B cell (primary cell): ENCODE measurements around the gene LIMS2. TPM values are rescaled to one million over a fixed set of nuclear protein-coding genes. Genes with fewer than 3 reads are reported as not detected.

Source experiments
- ATAC-seq: fragments of 200-7000 bp; cut with Tn5 transposase; one replicate; pipeline ENCODE4 v1.10.0; 2021; ENCODE audit warnings: low read depth, mild to moderate bottlenecking, moderate number of reproducible peaks, moderate library complexity
- CTCF ChIA-PET: fragments of 350-600 bp; sonication (Branson Sonifier 250); formaldehyde crosslinking; loops from one replicate; lab custom pipeline; 2021; ENCODE audit warnings: antibody characterized with exemption, inconsistent platforms; lab: Charles Lee
- POLR2A ChIA-PET: fragments of 350-600 bp; sonication (Branson Sonifier 250); formaldehyde crosslinking; loops from one replicate; lab custom pipeline; 2021; ENCODE audit warnings: antibody characterized with exemption; lab: Charles Lee
- DNase-seq: peaks from one replicate; pipeline ENCODE4 v3.0.0; 2013
- H2AFZ ChIP-seq: 2 replicates; pipeline ENCODE4 v1.6.1; 2012; ENCODE audit warnings: mild to moderate bottlenecking, low read depth, low read length; ENCODE audit not compliant: insufficient read depth, poor library complexity, severe bottlenecking
- H3K27ac ChIP-seq, 2 donors: 1 replicate in 1 of 2; 2 replicates in 1 of 2; pipeline ENCODE4 v1.5.1; 2012 to 2013; ENCODE audit warnings: low read length in 2 of 2, mild to moderate bottlenecking in 2 of 2, moderate library complexity in 1 of 2
- H3K27me3 ChIP-seq, 4 experiments: fragments of 200-600 bp in 1 of 4; sonication (generic) in 1 of 4; replicated peaks in 1 of 4; 1 replicate in 2 of 4; 2 replicates in 2 of 4; pipeline versions ENCODE4 v1.6.1 to v1.7.0; 2013 to 2016; ENCODE audit warnings: low read length in 3 of 4, mild to moderate bottlenecking in 2 of 4, mixed read lengths in 1 of 4, moderate library complexity in 1 of 4; ENCODE audit not compliant: insufficient read depth in 4 of 4, control insufficient read depth in 3 of 4; ENCODE audit errors: control extremely low read depth in 1 of 4
- H3K36me3 ChIP-seq, 2 experiments: replicated peaks in 1 of 2; 1 replicate in 1 of 2; 2 replicates in 1 of 2; pipeline versions ENCODE4 v1.6.1 to v1.7.1; 2013; ENCODE audit warnings: low read length in 1 of 2; ENCODE audit not compliant: insufficient read depth in 2 of 2, control insufficient read depth in 1 of 2; ENCODE audit errors: control extremely low read depth in 1 of 2, extremely low read depth in 1 of 2
- H3K4me1 ChIP-seq, 2 donors: fragments of 200-600 bp in 1 of 2; sonication (generic) in 1 of 2; 1 replicate in 1 of 2; 2 replicates in 1 of 2; pipeline versions ENCODE4 v1.5.1 to v1.6.1; 2013 to 2017; ENCODE audit warnings: low read length in 2 of 2; ENCODE audit not compliant: control insufficient read depth in 2 of 2, insufficient read depth in 2 of 2
- H3K4me2 ChIP-seq: replicated peaks from 2 replicates; pipeline ENCODE3; 2012; ENCODE audit warnings: mild to moderate bottlenecking, low read depth, low read length; ENCODE audit not compliant: poor library complexity, severe bottlenecking
- H3K4me3 ChIP-seq, 5 experiments: fragments of 200-600 bp in 1 of 5; sonication (generic) in 1 of 5; 1 replicate in 3 of 5; 2 replicates in 2 of 5; pipeline versions ENCODE4 v1.5.1 to v1.7.0; 2011 to 2016; ENCODE audit warnings: low read length in 4 of 5, mild to moderate bottlenecking in 4 of 5, low read depth in 2 of 5, control low read depth in 1 of 5, moderate library complexity in 1 of 5; ENCODE audit not compliant: insufficient read depth in 1 of 5; ENCODE audit errors: control extremely low read depth in 1 of 5, extremely low read depth in 1 of 5
- H3K79me2 ChIP-seq: fragments of 200-600 bp; sonication (generic); one replicate; pipeline ENCODE4 v1.6.0; 2016; ENCODE audit warnings: low read length; ENCODE audit not compliant: control insufficient read depth, insufficient read depth
- H3K9ac ChIP-seq: fragments of 200-600 bp; sonication (generic); 2 replicates; pipeline ENCODE4 v1.6.1; 2017; ENCODE audit warnings: mild to moderate bottlenecking, low read length, moderate library complexity
- H3K9me3 ChIP-seq, 3 donors: one replicate each; pipeline versions ENCODE4 v1.6.1 to v1.7.1; 2013; ENCODE audit warnings: low read length in 2 of 3; ENCODE audit not compliant: control insufficient read depth in 2 of 3, insufficient read depth in 1 of 3; ENCODE audit errors: control extremely low read depth in 1 of 3
- H4K20me1 ChIP-seq: 2 replicates; pipeline ENCODE4 v1.6.0; 2012; ENCODE audit warnings: mild to moderate bottlenecking, low read length; ENCODE audit not compliant: insufficient read depth, control insufficient read depth, poor library complexity, severe bottlenecking
- H3K27ac Mint-ChIP-seq: one replicate; pipeline ENCODE4 v1.8.0; 2021; ENCODE audit warnings: mixed read lengths
- H3K27me3 Mint-ChIP-seq: one replicate; pipeline ENCODE4 v1.8.0; 2021; ENCODE audit warnings: mixed read lengths
- H3K4me1 Mint-ChIP-seq: one replicate; pipeline ENCODE4 v1.8.0; 2021; ENCODE audit warnings: mixed read lengths
- H3K4me3 Mint-ChIP-seq: one replicate; pipeline ENCODE4 v1.8.0; 2021; ENCODE audit warnings: mixed read lengths
- H3K9me3 Mint-ChIP-seq: one replicate; pipeline ENCODE4 v1.8.0; 2022; ENCODE audit warnings: mixed read lengths; ENCODE audit not compliant: insufficient read depth
- EZH2 ChIP-seq: IDR thresholded peaks from 2 replicates; pipeline ENCODE4 v1.6.1; 2012; ENCODE audit warnings: borderline replicate concordance, low read depth, mild to moderate bottlenecking, moderate library complexity, low read length; ENCODE audit not compliant: insufficient read depth, poor library complexity, severe bottlenecking
- WGBS: methylation state at CpG from one replicate; pipeline ENCODE4 v1.1.5; 2013; ENCODE audit warnings: missing lambda C conversion rate; ENCODE audit not compliant: insufficient coverage; 5-methylcytosine and 5-hydroxymethylcytosine counted together
- intact Hi-C: fragments of 100-400 bp; cut with micrococcal nuclease; formaldehyde crosslinking; loops from one replicate; pipeline ENCODE4 v1.10.0; 2022
- polyA plus RNA-seq: library from polyadenylated mRNA; depleted of rRNA; stranded (reverse); fragments of >200 nt; gene quantifications from 2 replicates; pipeline ENCODE4 v1.2.3, GENCODE V29; 2012
- total RNA-seq, 2 donors: library from RNA; stranded (reverse); fragments of 120-200 nt in 1 of 2; gene quantifications; 1 replicate in 1 of 2; 2 replicates in 1 of 2; pipeline versions ENCODE4 v1.2.3 to v1.2.4, GENCODE V29; 2013 to 2022
- TF ChIP-seq, protein P1 (sequence below): fragments of 200-600 bp; IDR thresholded peaks from one replicate; pipeline ENCODE4 v1.8.0; 2022; ENCODE audit warnings: antibody characterized with exemption, mild to moderate bottlenecking

Gene LIMS2
- total and polyA plus RNA-seq, 2 donors (not counting 1 experiment from before 2014, with no cell fraction given): 6.7 to 32.2 TPM

DNA sequence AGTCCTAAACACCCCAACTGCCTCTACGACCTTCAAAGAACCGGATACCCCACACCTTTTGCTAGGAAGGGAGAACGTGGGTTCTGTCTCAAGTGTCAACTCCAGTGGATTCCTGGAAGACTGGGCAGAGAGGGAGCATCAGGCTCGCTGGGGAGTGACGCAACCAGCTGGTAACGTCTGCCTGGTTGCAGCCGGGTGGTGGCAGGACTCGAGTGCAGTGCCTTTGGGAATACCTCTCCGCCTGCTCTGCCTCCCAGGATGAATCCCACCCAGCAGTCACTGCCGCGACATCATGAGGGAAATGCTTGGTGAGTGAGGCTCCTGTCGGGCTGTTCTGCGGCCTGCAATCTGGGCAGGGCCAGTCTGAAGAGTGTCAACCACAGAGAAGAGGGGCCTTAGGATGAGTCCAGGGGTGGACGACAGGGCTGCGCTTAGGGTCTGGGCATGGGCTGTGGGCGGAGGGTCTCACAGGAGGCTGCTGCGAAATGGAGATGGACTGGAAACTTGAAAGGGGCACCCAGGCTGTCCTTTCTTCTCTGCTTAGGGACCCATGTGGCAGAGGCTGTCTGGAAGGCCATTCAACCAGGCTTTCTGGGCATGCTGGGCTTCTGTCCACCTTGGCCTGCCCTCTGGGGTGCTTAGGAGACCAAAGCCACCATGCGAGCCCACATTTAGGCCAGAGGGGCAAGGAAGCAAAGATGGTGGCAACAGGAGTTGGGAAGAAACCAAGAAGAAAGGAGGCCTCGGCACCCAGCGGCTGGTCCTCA, 16.5 kb downstream of the LIMS2 start:
- Histone ChIP-seq H3K9ac (no peak overlapping the region), H2AFZ (no peak overlapping the region), H3K79me2 (no peaks in the 10 kb centered on the region), H3K36me3 (no peaks in the 10 kb centered on the region), H3K4me1 (peaks cover 0 to 7% of the 10 kb centered on the region in 2 donors), H3K27ac (no peak overlapping the region), H3K27me3 (peaks cover 0 to 19% (median 9%) of the 10 kb centered on the region in 4 experiments), H3K9me3 (peaks cover 0 to 15% (median 0%) of the 10 kb centered on the region in 3 donors), H3K4me2 (no peak overlapping the region), H3K4me3 (no peak overlapping the region), H4K20me1 (no peaks in the 10 kb centered on the region)
- intact Hi-C loops: no loop called here
- DNase-seq (no peak), ATAC-seq (no peak)
- H3K4me1 Mint-ChIP-seq: peaks cover 9% of the 10 kb centered on the region
- H3K27ac Mint-ChIP-seq: no peak overlapping the region
- no peak overlapping the region for H3K4me3 Mint-ChIP-seq
- CTCF ChIA-PET: interaction anchor here (1.4 kb wide), 1 partner anchor 9 kb away, joined by 3 read pairs; no protein-coding TSS in a partner anchor
- POLR2A ChIA-PET: no interaction called here
- H3K9me3 Mint-ChIP-seq: no peaks in the 10 kb centered on the region
- peaks cover 25% of the 10 kb centered on the region for H3K27me3 Mint-ChIP-seq
- TF ChIP-seq, protein P1, sequence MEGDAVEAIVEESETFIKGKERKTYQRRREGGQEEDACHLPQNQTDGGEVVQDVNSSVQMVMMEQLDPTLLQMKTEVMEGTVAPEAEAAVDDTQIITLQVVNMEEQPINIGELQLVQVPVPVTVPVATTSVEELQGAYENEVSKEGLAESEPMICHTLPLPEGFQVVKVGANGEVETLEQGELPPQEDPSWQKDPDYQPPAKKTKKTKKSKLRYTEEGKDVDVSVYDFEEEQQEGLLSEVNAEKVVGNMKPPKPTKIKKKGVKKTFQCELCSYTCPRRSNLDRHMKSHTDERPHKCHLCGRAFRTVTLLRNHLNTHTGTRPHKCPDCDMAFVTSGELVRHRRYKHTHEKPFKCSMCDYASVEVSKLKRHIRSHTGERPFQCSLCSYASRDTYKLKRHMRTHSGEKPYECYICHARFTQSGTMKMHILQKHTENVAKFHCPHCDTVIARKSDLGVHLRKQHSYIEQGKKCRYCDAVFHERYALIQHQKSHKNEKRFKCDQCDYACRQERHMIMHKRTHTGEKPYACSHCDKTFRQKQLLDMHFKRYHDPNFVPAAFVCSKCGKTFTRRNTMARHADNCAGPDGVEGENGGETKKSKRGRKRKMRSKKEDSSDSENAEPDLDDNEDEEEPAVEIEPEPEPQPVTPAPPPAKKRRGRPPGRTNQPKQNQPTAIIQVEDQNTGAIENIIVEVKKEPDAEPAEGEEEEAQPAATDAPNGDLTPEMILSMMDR: no peak
- WGBS: 96% methylated on average over 19 of the region's 20 CpGs

DNA sequence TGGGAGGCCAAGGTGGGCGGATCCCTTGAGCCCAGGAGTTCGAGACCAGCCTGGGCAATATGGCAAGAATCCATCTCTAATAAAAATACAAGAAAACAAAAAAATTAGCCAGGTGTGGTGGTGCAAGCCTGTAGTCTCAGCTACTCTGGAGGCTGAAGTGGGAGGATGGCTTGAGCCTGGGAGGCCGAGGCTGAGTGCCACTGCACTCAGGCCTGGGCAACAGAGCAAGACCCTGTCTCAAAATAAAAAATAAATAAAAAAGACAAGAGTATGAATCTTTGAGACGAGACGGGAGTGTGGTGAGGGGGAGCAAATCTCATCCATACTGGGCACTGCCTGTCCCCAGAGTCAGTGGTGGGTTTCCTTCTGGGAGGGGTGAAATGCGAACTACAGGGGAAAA, 17.2 kb downstream of the LIMS2 start:
- H3K79me2 ChIP-seq: no peaks in the 10 kb centered on the region
- H3K36me3 ChIP-seq: no peaks in the 10 kb centered on the region
- H4K20me1 ChIP-seq: no peaks in the 10 kb centered on the region
- H3K4me3 ChIP-seq: no peak overlapping the region
- no peak overlapping the region for H3K27ac ChIP-seq
- no peak overlapping the region for H3K9ac ChIP-seq
- no peak overlapping the region for H2AFZ ChIP-seq
- ChIA-PET POLR2A (no interaction called here), CTCF (interaction anchor here (1.4 kb wide), 1 partner anchor 8 kb away, joined by 3 read pairs; no protein-coding TSS in a partner anchor)
- intact Hi-C loops: no loop called here
- peaks cover 0 to 12% (median 6%) of the 10 kb centered on the region in 4 experiments for H3K27me3 ChIP-seq
- Mint-ChIP-seq H3K27me3 (peaks cover 18% of the 10 kb centered on the region), H3K27ac (no peak overlapping the region), H3K9me3 (no peaks in the 10 kb centered on the region), H3K4me1 (peaks cover 10% of the 10 kb centered on the region), H3K4me3 (no peak overlapping the region)
- no peak overlapping the region for H3K4me2 ChIP-seq
- no peak for DNase-seq
- peaks cover 0 to 11% of the 10 kb centered on the region in 2 donors for H3K4me1 ChIP-seq
- TF ChIP-seq EZH2: no peak
- ATAC-seq: no peak
- peaks cover 0 to 15% (median 0%) of the 10 kb centered on the region in 3 donors for H3K9me3 ChIP-seq
- WGBS: 100% methylated on average over 2 of the region's 6 CpGs
